SK-N-DZ (cell line): ENCODE data around the gene ZBTB16.

Experiments
- DNase-seq: peaks from one replicate; pipeline ENCODE4 v3.0.0-alpha.2; 2015; ENCODE audit warnings: low spot score

ZBTB16 gene

GRCh38 chr11:114182471-114183043, 123.0 kb downstream of the ZBTB16 start:
- DNase-seq, result peak; percentile 29

- DNase-seq, result peak; percentile 46
These were observed 123.6 kb downstream of the ZBTB16 start for GRCh38 chr11:114183044-114183511.

GRCh38 chr11:114185436-114185835, 125.9 kb downstream of the ZBTB16 start:
- no peak for DNase-seq

GRCh38 chr11:114187173-114187572, 127.7 kb downstream of the ZBTB16 start:
- DNase-seq, result no peak

- DNase-seq, result no peak
These were observed 129.5 kb downstream of the ZBTB16 start for GRCh38 chr11:114188851-114189570.

GRCh38 chr11:114190630-114191029, 131.1 kb downstream of the ZBTB16 start:
- DNase-seq, result no peak

- no peak for DNase-seq
These were observed 132.4 kb downstream of the ZBTB16 start for GRCh38 chr11:114191893-114192292.

GRCh38 chr11:114192841-114193389, 133.4 kb downstream of the ZBTB16 start:
- DNase-seq, result peak; percentile 2

- no peak for DNase-seq
These were observed 134.5 kb downstream of the ZBTB16 start for GRCh38 chr11:114193730-114194679.

GRCh38 chr11:114194702-114195101, 135.2 kb downstream of the ZBTB16 start:
- DNase-seq, result no peak

- DNase-seq, result no peak
These were observed 135.6 kb downstream of the ZBTB16 start for GRCh38 chr11:114195151-114195550.

- DNase-seq, result no peak
These were observed 136.6 kb downstream of the ZBTB16 start for GRCh38 chr11:114195981-114196731.

- no peak for DNase-seq
These were observed 137.6 kb downstream of the ZBTB16 start for GRCh38 chr11:114196997-114197703.

GRCh38 chr11:114197799-114198500, 138.4 kb downstream of the ZBTB16 start:
- no peak for DNase-seq

- no peak for DNase-seq
These were observed 139.5 kb downstream of the ZBTB16 start for GRCh38 chr11:114199051-114199450.

GRCh38 chr11:114200351-114201133, 141.0 kb downstream of the ZBTB16 start:
- no peak for DNase-seq

GRCh38 chr11:114201219-114201618, 141.7 kb downstream of the ZBTB16 start:
- DNase-seq, result no peak

- DNase-seq, result no peak
These were observed 142.6 kb downstream of the ZBTB16 start for GRCh38 chr11:114202011-114202609.

- no peak for DNase-seq
These were observed 147.6 kb downstream of the ZBTB16 start for GRCh38 chr11:114207096-114207495.
